RWPE1 (cell line): ENCODE results near the gene FUT9.

Experiments used
- CTCF ChIA-PET: fragments of 350-600 bp; sonication (Branson Sonifier 250); formaldehyde crosslinking; extraction: SDS; loops from one replicate; lab custom pipeline; 2021; lab: Yijun Ruan, JAX
- POLR2A ChIA-PET: fragments of 400-600 bp; formaldehyde crosslinking; extraction: SDS; loops from one replicate; lab custom pipeline; 2020; ENCODE audit warnings: antibody characterized with exemption; ENCODE audit not compliant: low non-redundant PET; lab: Yijun Ruan, JAX
- DNase-seq: peaks from one replicate; pipeline ENCODE4 v3.0.0; 2012; ENCODE audit warnings: low spot score
- H3K27ac ChIP-seq: fragments of 450-650 bp; 2 replicates; pipeline ENCODE4 v1.5.1; 2017
- CTCF ChIP-seq: fragments of 450-650 bp; conservative IDR thresholded peaks from 2 replicates; pipeline ENCODE4 v1.5.1; 2017; ENCODE audit warnings: low read depth, mild to moderate bottlenecking

The FUT9 gene

GRCh38 chr6:96171112-96171511, 155.3 kb downstream of the FUT9 start:
- H3K27ac ChIP-seq = no peak overlapping the region
- CTCF ChIA-PET = no interaction called here
- no peak for DNase-seq
- POLR2A ChIA-PET = no interaction called here
- TF ChIP-seq CTCF = no peak

DNA sequence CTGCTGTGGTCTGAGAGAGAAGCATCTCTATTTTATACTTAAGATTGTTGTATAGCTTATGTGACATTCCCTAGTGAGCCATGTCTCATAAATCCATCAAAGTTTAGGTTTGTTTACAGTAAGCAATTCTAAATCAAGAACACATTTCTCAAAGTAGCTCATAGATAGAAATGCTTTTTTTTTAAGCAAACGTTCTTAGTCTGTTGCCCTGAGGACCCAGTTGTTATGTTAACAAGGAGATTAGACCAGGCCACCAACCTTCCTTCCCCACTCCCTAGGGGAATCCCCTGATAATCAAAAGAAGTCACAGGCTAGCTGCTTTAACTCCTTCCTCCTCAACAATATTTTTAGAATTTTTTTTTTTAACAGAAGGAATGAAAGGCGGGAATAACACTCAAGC, 169.0 kb downstream of the FUT9 start:
- CTCF ChIA-PET = no interaction called here
- POLR2A ChIA-PET = no interaction called here
- no peak overlapping the region for H3K27ac ChIP-seq
- DNase-seq = no peak
- TF ChIP-seq CTCF = no peak

GRCh38 chr6:96186094-96186493, 170.3 kb downstream of the FUT9 start:
- H3K27ac ChIP-seq = no peak overlapping the region
- TF ChIP-seq CTCF = no peak
- no peak for DNase-seq
- ChIA-PET CTCF (no interaction called here), POLR2A (no interaction called here)

GRCh38 chr6:96186516-96187195, 170.9 kb downstream of the FUT9 start:
- no peak overlapping the region for H3K27ac ChIP-seq
- no peak for TF ChIP-seq CTCF
- ChIA-PET CTCF (no interaction called here), POLR2A (no interaction called here)
- DNase-seq = no peak

DNA sequence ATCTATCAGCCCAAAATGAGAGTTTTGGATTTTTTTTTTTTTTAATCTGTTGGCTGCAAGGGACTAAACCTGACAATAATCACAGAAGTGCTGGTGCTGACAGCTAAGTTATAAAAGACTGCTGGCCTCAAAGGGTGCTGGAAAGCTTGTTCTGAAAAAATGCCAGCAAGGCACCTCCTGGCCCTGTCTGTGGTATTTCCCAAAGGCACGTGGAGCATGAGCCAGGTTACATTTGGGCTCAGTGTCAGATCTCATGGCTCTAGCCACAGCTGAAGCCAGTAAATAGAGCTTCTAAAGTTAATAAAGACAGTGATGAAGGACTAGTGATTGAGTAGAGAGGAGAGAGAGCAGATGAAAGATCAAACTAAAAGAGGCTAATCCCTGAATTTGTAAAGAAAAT, 178.9 kb downstream of the FUT9 start:
- H3K27ac ChIP-seq = no peak overlapping the region
- TF ChIP-seq CTCF = no peak
- CTCF ChIA-PET = no interaction called here
- POLR2A ChIA-PET = no interaction called here
- DNase-seq = no peak

DNA sequence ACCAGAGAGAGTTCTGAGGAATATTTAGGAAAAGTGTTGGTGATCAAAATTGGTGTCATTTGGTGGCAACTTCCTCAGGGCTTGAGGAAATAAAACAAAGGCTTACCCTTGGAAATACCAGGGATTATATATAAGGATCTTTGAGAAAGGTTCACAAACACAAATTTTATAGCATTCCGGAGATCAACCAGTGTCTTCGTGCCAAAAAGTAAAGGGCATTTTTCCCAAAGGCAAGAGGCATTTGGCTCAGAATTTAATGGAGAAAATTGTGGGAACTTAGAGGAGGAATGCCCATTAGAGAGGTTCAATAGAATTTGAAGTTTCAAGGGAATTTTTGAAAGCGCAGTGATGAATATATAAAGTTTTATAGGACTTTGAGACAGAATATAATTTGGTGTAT, 179.5 kb downstream of the FUT9 start:
- ChIA-PET CTCF (no interaction called here), POLR2A (no interaction called here)
- DNase-seq = no peak
- no peak for TF ChIP-seq CTCF
- H3K27ac ChIP-seq = no peak overlapping the region

DNA sequence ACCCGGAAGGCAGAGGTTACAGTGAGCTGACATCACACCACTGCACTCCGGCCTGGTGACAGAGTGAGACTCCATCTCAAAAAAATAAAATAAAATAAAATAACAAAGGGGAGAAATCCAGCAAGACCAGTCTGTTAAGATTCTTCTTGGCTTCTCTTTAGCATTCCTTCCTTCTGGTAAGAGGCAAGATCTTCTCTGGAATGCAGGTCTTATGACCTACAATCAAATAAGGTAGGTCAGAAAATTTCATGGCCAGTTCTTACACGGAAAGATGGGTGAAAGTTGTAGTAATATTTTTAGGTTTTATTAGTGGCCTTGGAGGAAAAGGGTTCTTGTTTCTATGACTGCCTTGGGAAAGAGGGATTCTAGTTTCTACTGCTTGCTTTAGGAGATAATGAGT, 180.9 kb downstream of the FUT9 start:
- no peak overlapping the region for H3K27ac ChIP-seq
- POLR2A ChIA-PET = no interaction called here
- CTCF ChIA-PET = interaction anchor here (0.6 kb wide), 1 partner anchor 118 kb away, joined by 4 read pairs; no protein-coding TSS in a partner anchor
- no peak for TF ChIP-seq CTCF
- no peak for DNase-seq
